Omental fat pad (tissue), 4 donors: ENCODE data around the gene SIRT4. TPM values are rescaled to one million over a fixed set of nuclear protein-coding genes. Genes with fewer than 3 reads are reported as not detected.
"Not testable (repeated sequence)": the region's sequence is repeated elsewhere in the genome, so short reads cannot be mapped to it uniquely, and the experiment has no call there.

Experiments used
- ATAC-seq: fragments of 150-250 bp; one replicate; pipeline ENCODE4 v1.9.1; 2016; ENCODE audit warnings: mild to moderate bottlenecking, moderate library complexity; ENCODE audit not compliant: low FRiP score
- DNase-seq: peaks from one replicate; pipeline ENCODE4 v3.0.0-alpha.2; 2019; ENCODE audit warnings: low spot score
- total RNA-seq, 4 donors: library from RNA; depleted of rRNA; stranded (reverse); fragments of >200 nt; gene quantifications; one replicate each; pipeline ENCODE4 v1.1.0, GENCODE V29; 2016
- TF ChIP-seq, protein P1 (sequence below), 3 donors: fragments of 450-650 bp; IDR thresholded peaks; one replicate each; pipeline ENCODE4 v1.5.1; 2016 to 2017; ENCODE audit warnings: antibody characterized with exemption in 3 of 3, mild to moderate bottlenecking in 3 of 3, moderate library complexity in 2 of 3

SIRT4 gene, protein sequence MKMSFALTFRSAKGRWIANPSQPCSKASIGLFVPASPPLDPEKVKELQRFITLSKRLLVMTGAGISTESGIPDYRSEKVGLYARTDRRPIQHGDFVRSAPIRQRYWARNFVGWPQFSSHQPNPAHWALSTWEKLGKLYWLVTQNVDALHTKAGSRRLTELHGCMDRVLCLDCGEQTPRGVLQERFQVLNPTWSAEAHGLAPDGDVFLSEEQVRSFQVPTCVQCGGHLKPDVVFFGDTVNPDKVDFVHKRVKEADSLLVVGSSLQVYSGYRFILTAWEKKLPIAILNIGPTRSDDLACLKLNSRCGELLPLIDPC
- total RNA-seq: 1 to 10 TPM in 3 of 4 donors, not detected in 1; 1.3 to 2.4 (median 1.4) TPM

DNA sequence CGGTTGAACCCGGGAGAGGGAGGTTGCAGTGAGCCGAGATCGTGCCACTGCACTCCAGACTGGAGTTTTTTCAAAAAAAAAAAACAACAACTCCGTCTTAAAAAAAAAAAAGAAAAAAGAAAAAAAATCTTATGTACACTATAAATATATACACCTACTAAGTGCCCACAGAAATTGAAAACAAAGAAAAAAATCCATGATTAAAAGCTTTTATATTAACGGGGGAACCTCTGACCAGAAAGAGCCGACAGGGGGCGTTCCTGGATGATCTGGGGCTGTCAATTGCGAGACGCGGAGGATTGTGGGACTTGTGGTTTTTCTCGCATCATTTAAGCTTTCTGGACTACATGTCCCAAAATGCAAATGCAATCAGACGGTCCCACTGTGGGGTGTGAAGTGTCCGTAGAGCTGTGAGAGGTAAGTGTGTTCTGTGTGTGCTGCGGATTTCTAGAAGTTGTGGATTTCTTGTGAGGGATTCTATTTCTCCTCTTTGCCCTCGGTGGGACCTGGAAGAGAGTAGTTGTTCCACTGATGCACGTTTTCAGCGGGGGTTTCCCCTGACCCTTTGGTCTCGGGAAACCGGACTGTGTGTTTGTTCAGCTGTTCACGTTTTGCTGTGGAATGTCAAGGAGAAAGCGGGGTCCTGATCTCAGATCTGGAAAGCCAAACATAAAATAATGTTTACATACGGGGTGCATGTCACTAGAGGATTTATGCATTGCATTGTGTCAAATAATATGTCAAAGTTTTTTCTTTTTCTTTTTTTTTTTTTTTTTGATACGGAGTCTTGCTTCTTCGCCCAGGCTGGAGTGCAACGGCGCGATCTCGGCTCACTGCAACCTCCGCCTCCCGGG lies at the start of gene SIRT4:
SIRT4 (plus strand) TSS at position 360 of the 854 bp plus-strand sequence. CDS start 1,241 bp downstream, outside the sequence.
- peak; percentile 91 for ATAC-seq
- TF ChIP-seq, protein P1, sequence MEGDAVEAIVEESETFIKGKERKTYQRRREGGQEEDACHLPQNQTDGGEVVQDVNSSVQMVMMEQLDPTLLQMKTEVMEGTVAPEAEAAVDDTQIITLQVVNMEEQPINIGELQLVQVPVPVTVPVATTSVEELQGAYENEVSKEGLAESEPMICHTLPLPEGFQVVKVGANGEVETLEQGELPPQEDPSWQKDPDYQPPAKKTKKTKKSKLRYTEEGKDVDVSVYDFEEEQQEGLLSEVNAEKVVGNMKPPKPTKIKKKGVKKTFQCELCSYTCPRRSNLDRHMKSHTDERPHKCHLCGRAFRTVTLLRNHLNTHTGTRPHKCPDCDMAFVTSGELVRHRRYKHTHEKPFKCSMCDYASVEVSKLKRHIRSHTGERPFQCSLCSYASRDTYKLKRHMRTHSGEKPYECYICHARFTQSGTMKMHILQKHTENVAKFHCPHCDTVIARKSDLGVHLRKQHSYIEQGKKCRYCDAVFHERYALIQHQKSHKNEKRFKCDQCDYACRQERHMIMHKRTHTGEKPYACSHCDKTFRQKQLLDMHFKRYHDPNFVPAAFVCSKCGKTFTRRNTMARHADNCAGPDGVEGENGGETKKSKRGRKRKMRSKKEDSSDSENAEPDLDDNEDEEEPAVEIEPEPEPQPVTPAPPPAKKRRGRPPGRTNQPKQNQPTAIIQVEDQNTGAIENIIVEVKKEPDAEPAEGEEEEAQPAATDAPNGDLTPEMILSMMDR (IDR thresholded peaks at IDR 0.05): no peak
- peak; percentile 89 for DNase-seq

DNA sequence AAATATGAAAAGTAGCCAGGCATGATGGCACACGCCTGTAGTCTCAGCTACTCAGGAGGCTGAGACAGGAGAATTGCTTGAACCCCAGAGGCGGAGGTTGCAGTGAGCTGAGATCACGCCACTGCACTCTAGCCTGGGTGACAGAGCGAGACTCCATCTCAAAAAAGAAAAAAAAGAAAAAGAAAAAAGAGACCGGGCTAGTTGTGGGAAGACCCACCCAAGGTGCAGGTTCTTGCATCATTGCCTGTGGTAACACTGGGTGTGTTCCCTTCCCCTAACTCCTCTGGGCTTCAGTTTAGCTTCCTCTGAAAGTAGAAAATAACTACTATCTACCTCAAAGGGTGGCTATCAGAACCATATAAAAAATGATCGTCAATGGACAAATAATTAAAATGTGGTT lies 48.8 kb upstream of the SIRT4 start:
- ATAC-seq, DNase-seq: not testable (repeated sequence)

DNA sequence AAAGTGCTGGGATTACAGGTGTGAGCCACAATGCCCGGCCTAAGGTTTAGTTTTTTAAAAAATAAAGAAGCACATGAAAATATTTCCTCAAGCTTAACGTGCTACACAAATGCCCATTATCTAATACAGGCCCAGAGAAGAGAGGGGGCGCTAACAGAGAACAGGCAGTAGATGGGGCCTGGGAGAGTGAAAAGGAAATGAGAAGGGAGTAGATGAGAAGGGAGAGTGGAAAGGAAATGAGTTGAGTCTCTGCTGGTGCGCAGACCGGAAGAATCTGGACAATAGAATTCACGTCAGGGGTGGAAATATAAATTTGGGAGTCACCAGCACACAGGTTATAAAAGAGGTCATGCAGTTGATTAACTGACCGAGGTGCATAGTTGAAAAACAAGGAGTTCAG lies 47.3 kb upstream of the SIRT4 start:
- ATAC-seq (no peak), DNase-seq (no peak)
- TF ChIP-seq, protein P1 (IDR thresholded peaks at IDR 0.05): no peak

DNA sequence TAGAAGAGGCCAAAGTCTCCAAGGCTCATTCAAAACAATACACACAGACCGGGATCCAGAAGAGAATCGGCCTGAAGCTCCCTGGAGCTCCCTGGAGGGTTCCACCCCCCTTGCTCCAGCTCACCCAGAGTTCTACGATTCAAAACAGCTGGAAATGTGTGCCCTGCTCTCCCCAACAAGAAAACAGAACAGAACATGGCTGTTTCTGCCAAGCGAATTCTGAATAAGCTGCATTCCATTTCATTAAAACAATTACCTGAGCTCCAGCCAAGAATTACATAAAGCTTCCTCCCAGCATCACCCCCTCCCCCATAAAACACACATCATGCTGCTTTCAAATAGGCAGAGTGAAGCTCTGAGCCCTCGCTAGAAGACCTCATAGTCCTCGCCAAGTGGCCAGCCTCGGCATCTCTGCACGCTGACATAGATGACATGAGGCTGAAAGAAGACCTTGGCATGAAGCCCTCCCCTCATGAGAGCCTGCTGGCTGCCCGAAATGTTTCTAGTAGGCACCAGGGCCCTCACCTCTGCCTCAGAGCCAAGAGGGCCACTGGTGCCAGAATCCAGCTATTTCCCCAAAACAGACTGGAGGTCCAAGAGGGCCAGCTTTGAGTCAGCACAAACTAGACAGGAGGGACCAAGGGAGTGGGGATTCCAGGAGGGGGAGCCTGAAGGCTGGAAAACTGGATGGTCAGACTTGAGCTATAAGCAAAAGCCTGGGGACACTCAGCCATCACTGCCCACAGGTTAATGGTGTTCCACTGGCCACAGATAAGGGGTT lies 44.9 kb upstream of the SIRT4 start:
- ATAC-seq (peak; percentile 59), DNase-seq (no peak)
- TF ChIP-seq, protein P1 (IDR thresholded peaks at IDR 0.05): no peak

DNA sequence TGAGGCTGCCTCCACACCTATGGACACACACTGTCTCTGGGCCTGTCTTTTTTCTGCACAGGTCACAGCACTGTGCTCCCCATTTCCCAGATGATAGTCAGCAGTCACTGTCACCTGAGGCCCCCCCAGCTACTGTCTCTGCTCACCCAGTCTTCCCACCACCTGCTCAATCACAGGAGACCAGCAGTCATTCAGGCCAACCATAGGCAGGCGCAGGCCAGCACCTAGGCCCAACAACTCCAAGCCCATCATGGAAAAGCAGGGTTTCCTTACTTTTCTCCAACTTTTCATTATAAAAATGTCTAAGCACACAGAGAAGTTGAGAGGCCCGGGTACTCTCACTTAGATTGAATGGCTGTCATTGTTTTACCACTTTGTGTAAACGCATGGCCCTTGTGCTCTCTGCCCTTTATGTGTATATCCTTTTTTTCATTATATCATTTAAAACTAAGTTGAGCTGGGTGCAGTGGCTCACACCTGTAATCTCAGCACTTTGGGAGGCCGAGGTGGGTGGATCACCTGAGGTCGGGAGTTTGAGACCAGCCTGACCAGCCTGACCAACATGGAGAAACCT lies 43.7 kb upstream of the SIRT4 start:
- TF ChIP-seq, protein P1 (IDR thresholded peaks at IDR 0.05): no peak
- ATAC-seq (no peak), DNase-seq (no peak)

DNA sequence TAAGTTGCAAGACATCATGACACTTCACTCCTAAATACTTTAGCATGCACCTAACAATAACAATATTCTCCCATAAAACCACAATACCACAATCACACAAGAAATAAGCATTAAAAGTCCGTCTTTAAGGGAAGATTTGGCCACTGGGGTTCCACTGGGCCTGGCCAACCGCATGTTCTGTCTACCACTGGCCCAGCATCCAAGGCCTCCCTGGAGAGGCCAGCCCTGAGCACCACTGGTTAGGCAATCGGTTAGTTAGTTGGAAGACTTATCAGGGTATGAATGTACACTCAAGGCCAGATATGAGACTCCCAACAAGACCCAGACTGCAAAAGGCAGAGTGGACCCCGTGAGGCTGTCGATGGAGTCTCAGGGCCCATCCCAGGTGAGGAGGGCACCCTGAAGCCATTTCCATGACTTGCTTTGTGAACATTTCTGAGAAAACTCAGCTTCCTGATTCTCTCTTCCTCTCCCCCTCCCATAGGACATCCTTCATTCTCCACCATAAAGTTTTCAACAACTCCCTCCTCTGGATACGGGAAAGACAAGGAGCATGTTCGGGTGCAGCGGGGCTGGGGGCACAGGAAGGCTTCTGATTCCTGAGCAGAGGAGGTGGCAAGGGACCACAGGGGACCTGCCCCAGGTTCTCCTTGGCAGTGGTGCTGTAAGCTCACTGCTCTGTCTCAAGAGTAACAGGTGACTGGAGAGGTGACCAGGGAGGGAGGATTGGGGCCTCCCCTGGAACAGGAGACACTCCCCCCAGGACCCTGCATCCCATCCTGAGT lies 42.5 kb upstream of the SIRT4 start:
- ATAC-seq: no peak
- TF ChIP-seq, protein P1 (IDR thresholded peaks at IDR 0.05): no peak
- no peak for DNase-seq
